Dermis blood vessel endothelial cell (primary cell): Measurements from ENCODE around the gene PRRT1. TPM values are rescaled to one million over a fixed set of nuclear protein-coding genes. Genes with fewer than 3 reads are reported as not detected.
"Not testable (repeated sequence)": the region's sequence is repeated elsewhere in the genome, so short reads cannot be mapped to it uniquely, and the experiment has no call there.

Experiments
- DNase-seq: peaks from one replicate; pipeline ENCODE4 v3.0.0; 2010
- total RNA-seq: library from RNA; depleted of rRNA; stranded (reverse); fragments of >200 nt; gene quantifications from 2 replicates; pipeline ENCODE4 v1.2.3, GENCODE V29; 2014

The PRRT1 gene
- total RNA-seq, 1 donor from 2014 or later, result not detected

DNA sequence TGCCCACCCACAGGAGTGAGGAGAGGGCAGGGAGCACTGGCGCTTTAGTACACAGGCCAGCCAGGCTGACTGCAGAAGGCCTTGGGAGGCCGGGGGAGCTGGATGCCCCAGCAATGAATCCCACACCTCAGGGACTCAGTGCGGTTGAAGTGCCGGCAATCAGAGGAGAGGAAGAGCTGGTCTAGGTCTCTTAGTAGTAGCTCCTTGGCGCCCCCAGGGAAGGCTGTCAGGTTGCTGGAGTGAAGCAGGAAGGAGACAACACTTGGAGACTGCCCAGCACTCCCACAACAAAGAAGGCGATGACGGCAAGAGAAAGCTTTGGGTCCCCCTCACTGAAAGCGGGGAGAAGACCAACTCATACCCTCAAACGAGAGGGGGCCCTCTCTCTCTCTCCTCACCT, 34.3 kb downstream of the PRRT1 start:
- no peak for DNase-seq

DNA sequence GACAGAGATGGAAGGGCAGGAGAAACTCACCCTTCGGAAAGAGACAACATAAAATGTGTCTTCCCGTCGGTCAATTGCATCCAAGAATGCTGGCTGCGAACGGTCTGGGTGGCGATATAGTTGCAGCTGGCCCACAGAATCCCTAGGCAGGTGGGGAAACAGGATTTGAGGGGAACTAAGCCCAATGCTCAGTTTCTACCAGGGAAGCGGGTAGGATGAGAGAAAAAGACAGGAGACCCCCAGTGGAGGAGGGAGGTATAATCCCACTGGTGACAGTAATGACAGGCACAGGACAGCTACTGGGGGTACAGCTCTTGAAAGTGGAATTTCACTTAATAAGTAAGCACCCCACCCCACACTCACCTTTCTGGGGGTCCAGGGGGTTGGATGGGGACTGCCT, 35.1 kb downstream of the PRRT1 start:
- peak; percentile 50 for DNase-seq

- no peak for DNase-seq
Observed at GRCh38 chr6:32115623-32116022, 36.1 kb downstream of the PRRT1 start.

DNA sequence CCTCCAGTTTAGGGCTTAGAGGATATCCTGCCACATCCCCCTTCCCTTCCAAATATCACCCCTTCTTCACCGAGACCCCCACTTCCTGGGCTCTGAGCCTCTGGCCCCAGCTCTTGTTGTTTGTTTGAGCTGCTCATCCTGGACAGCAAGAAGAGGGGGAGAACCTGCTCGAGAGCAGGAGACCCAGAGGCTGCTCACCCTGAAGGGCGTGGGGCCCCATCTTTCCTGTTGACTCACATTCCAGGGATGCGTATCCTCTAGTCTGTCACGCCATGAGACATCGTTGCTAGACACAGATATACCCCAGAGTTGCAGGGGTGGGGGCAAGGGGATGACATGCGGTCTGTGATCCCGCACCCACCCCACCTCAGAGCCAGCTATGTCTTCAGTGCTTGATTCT, 36.9 kb downstream of the PRRT1 start:
- DNase-seq, result no peak

GRCh38 chr6:32113386-32114352, 38.1 kb downstream of the PRRT1 start:
- peak; percentile 57 for DNase-seq

DNA sequence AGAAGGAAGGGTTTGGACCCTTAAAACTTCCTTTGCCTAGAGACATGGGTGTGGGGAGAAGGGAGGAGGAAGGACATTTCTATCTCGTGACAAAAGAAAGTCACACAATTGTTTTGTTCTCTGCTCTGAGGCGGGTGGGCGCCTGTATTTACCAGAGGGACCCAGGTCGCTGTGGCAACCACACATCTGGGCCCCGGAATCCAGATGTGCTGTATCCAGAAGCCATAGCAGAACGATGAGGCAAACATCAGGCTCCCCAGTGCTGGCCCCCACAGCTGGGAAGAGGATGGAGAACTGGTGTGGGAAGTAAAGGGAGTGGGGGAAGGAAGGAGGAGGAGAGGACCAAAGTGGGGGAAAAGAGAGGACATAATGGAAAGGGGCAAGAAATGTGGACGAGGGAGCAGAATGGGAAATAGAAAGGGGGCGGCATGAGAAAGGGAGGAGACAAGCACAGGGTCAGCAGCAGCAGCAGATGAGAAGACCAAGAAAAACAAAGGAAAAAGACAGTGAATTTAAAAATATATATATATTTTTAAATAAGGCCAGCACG, 39.2 kb downstream of the PRRT1 start:
- no peak for DNase-seq

DNA sequence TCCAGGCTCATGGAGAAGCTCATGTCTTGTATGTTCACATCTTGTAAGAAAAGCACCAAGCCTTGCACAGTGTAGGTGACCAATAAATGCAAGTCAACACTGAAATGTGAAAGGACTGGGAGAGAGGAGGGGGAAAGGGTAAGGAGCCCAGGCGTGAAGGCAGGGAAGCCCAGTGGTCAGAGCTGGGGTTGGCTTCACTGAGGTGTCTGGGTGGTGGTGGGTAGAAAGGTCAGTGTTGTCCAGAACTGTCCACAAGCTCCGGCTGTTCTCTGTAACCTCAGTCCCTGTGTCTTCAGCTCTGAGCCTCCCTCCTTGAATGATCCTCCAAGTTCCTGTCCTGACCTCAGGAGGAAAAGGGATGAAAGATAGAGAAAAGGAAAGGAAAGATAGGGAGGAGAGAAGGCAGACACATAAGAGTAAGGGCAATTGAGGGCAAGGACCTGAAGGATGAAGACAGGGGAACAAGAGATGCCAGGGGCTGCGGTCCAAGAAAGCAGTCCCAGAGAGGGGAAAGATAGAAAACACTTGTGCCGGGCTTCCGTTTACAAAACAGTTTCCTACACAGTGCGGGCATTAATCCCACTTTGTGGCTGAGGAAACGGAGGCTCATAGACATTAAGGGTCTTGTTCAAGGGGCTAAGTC, 40.2 kb downstream of the PRRT1 start:
- no peak for DNase-seq

- peak; percentile 17 for DNase-seq
Observed at GRCh38 chr6:32110632-32111031, 41.1 kb downstream of the PRRT1 start.

- no peak for DNase-seq
Observed at GRCh38 chr6:32109765-32110160, 42.0 kb downstream of the PRRT1 start.

- no peak for DNase-seq
Observed at GRCh38 chr6:32109114-32109764, 42.5 kb downstream of the PRRT1 start, which contains the start of gene TNXB. TSS of gene TNXB (minus strand) at chr6:32109338. CDS start at chr6:32098198, 11,140 bp downstream.

- no peak for DNase-seq
Observed at GRCh38 chr6:32108727-32109113, 43.0 kb downstream of the PRRT1 start.

GRCh38 chr6:32108094-32108627, 43.6 kb downstream of the PRRT1 start:
- DNase-seq, result no peak

DNA sequence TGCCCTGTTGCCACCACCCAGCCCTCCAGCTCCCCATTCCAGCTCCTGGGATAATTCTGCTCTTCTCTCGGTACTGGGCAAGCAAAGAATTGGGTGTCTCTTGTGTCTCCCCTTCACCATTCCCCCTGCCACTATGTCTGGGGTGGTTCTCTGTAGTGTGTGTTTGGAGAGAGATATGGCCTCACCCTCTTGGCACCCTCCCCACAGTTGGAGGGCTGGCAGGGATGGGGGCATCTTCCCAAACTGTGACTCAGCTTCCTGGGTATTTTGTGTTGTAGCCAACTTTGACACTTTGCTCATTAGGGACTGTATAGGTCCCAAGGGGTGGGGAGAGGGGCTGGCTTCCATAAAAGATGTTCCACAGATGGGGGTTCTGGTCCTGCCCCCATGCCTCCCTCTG, 44.3 kb downstream of the PRRT1 start:
- DNase-seq, result no peak

DNA sequence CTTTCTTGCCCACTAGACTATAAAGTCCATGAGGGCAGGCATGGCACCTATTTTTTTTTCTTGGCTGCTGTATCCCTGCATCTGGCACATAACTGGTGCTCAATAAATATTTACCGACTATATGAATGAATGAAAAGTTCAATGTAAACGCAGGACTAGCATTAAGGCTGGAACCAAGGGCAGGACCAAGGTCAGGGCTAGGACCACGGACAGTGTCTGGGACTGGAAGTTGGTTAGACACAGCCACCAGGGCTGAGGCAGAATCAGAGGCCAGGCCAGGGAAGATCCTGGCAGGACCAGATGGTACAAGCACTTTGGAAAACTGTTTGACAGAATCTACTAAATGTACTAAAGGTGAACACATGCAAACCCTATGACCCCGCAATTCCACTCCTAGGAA, 46.3 kb downstream of the PRRT1 start:
- DNase-seq, result peak; percentile 45

GRCh38 chr6:32102255-32102654, 49.5 kb downstream of the PRRT1 start:
- DNase-seq, result no peak

DNA sequence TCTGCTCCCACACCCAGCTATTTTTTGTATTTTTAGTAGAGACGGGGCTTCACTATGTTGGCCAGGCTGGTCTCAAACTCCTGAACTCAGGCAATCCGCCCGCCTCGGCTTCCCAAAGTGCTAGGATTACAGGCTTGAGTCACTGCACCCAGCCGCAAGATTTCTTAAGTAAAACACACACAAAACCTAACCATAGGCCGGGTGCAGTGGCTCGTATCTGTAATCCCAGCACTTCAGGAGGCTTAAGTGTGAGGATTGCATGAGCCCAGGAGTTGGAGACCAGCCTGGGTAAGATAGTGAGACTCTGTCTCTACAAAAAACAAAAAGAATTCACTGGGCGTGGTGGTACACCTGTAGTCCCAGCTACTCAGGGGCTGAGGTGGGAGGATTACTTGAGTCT, 51.5 kb downstream of the PRRT1 start:
- DNase-seq, result not testable (repeated sequence)

Other genes starting within 250 kb of the PRRT1 start
- 3.6 and 4.9 TPM in 2 replicates for gene ZBTB12, start 249.9 kb downstream of the PRRT1 start, total RNA-seq
- gene C2, start 224.2 kb downstream of the PRRT1 start, total RNA-seq, result not detected in 2 replicates
- 1.6 and 2.0 TPM in 2 replicates for gene CFB, start 205.8 kb downstream of the PRRT1 start, total RNA-seq
- 111 and 114 TPM in 2 replicates for gene NELFE, start 193.0 kb downstream of the PRRT1 start, total RNA-seq
- 37.3 and 48.2 TPM in 2 replicates for gene SKIC2, start 192.8 kb downstream of the PRRT1 start, total RNA-seq
- gene DXO, start 179.8 kb downstream of the PRRT1 start, total RNA-seq, result 12.8 and 14.6 TPM in 2 replicates
- gene C4A, start 169.9 kb downstream of the PRRT1 start, total RNA-seq, result 1.5 and 2.2 TPM in 2 replicates
- gene C4B, start 137.1 kb downstream of the PRRT1 start, total RNA-seq, result 1.2 and 2.6 TPM in 2 replicates
- gene CYP21A2, start 113.5 kb downstream of the PRRT1 start, total RNA-seq, result 0.34 TPM in 1 of 2 replicates, not detected in the other
- 4.6 and 4.8 TPM in 2 replicates for gene TNXB, start 42.6 kb downstream of the PRRT1 start, total RNA-seq
- gene ATF6B, start 23.7 kb downstream of the PRRT1 start, total RNA-seq, result 13.4 and 20.5 TPM in 2 replicates
- gene FKBPL, start 21.7 kb downstream of the PRRT1 start, total RNA-seq, result 6.9 and 8.3 TPM in 2 replicates
- 69.8 and 82.5 TPM in 2 replicates for gene PPT2, start 2.2 kb upstream of the PRRT1 start, total RNA-seq
- gene EGFL8, start 12.7 kb upstream of the PRRT1 start, total RNA-seq, result 1.3 and 2.7 TPM in 2 replicates
- gene AGPAT1, start 24.1 kb upstream of the PRRT1 start, total RNA-seq, result 9.5 and 22.2 TPM in 2 replicates
- 31.6 and 53.1 TPM in 2 replicates for gene RNF5, start 26.5 kb upstream of the PRRT1 start, total RNA-seq
- gene AGER, start 32.3 kb upstream of the PRRT1 start, total RNA-seq, result 0.74 and 0.85 TPM in 2 replicates
- gene PBX2, start 38.3 kb upstream of the PRRT1 start, total RNA-seq, result 62.3 and 85.6 TPM in 2 replicates
- gene GPSM3, start 40.7 kb upstream of the PRRT1 start, total RNA-seq, result 3.1 and 8.7 TPM in 2 replicates
- gene NOTCH4, start 72.1 kb upstream of the PRRT1 start, total RNA-seq, result 44.3 and 63.5 TPM in 2 replicates
- gene TSBP1, start 220.0 kb upstream of the PRRT1 start, total RNA-seq, result not detected in 2 replicates